ENCODE measurements around the gene BORCS6. TPM values are rescaled to one million over a fixed set of nuclear protein-coding genes. Genes with fewer than 3 reads are reported as not detected.

Gene BORCS6
- total and polyA plus RNA-seq, 2 of the 13 experiments (the other 11 are each of a cell fraction or from before 2014, with no cell fraction given) = 2.0 to 5.1 TPM

DNA sequence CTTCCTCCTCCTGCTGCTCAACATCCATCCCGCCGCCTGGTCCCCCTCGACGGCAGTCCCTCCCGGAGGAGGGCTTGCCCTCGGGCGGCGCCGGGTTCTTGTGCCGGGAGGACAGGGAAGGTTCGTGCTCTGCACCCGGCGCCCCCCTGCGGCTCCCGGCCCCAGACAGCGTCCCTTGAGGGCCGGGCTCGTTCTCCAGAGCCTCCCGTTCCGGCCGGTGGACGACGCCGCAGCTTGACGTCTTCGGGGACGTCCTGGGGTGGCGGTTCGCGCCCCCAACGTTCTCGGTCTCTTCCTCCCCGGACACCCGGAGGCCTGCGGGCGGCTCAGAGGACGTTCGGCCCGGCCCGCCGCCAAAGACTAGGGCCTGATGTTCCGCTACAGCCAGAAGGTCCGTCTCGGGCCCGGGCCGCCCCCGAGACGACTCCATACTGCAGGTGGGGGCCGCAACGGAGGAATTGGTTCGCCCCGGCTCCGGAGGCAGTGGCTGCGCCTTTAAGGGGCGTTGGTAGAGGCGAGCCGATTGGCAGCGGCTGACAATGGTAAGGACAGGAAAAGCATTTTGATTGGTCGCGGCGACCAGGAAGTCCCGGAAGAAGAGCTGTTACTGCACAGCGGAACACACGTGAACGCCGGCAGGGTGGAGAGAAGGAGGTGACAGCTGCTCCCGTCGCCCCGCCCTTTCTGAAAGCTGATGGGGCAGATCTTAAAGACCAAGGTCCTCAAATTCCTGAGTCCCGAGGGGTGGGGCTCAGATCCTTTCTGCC, at the start of gene BORCS6 (continued):
- TF ChIP-seq, protein P1, sequence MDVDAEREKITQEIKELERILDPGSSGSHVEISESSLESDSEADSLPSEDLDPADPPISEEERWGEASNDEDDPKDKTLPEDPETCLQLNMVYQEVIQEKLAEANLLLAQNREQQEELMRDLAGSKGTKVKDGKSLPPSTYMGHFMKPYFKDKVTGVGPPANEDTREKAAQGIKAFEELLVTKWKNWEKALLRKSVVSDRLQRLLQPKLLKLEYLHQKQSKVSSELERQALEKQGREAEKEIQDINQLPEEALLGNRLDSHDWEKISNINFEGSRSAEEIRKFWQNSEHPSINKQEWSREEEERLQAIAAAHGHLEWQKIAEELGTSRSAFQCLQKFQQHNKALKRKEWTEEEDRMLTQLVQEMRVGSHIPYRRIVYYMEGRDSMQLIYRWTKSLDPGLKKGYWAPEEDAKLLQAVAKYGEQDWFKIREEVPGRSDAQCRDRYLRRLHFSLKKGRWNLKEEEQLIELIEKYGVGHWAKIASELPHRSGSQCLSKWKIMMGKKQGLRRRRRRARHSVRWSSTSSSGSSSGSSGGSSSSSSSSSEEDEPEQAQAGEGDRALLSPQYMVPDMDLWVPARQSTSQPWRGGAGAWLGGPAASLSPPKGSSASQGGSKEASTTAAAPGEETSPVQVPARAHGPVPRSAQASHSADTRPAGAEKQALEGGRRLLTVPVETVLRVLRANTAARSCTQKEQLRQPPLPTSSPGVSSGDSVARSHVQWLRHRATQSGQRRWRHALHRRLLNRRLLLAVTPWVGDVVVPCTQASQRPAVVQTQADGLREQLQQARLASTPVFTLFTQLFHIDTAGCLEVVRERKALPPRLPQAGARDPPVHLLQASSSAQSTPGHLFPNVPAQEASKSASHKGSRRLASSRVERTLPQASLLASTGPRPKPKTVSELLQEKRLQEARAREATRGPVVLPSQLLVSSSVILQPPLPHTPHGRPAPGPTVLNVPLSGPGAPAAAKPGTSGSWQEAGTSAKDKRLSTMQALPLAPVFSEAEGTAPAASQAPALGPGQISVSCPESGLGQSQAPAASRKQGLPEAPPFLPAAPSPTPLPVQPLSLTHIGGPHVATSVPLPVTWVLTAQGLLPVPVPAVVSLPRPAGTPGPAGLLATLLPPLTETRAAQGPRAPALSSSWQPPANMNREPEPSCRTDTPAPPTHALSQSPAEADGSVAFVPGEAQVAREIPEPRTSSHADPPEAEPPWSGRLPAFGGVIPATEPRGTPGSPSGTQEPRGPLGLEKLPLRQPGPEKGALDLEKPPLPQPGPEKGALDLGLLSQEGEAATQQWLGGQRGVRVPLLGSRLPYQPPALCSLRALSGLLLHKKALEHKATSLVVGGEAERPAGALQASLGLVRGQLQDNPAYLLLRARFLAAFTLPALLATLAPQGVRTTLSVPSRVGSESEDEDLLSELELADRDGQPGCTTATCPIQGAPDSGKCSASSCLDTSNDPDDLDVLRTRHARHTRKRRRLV (CRISPR knock-in tag; IDR thresholded peaks at IDR 0.05) = peak; percentile 70; the same call in 1 of the 2 replicates
- TF ChIP-seq ZNF644 (CRISPR knock-in tag; IDR thresholded peaks at IDR 0.05; ENCODE audit: low read depth) (no peak), KAT7 (CRISPR knock-in tag; IDR thresholded peaks at IDR 0.05; ENCODE audit: borderline replicate concordance) (no peak), ZNF274 (CRISPR knock-in tag; IDR thresholded peaks at IDR 0.05) (peak; percentile 31; the same call in 1 of the 2 replicates), RFX5 (IDR thresholded peaks at IDR 0.05; ENCODE audit: low read depth, low read length) (peak; percentile 47; the same call in 1 of the 2 replicates), PATZ1 (CRISPR knock-in tag; IDR thresholded peaks at IDR 0.05) (peak; percentile 92), PAX8 (CRISPR knock-in tag; IDR thresholded peaks at IDR 0.05; ENCODE audit: borderline replicate concordance) (peak; percentile 87; the same call in 1 of the 2 replicates), ZNF543 (CRISPR knock-in tag; IDR thresholded peaks at IDR 0.05) (peak; percentile 94), ZNF609 (CRISPR knock-in tag; IDR thresholded peaks at IDR 0.05; ENCODE audit: borderline replicate concordance) (0 out of 2 replicates have a peak, but pooled peaks have one; percentile 41), NFYB (CRISPR knock-in tag; IDR thresholded peaks at IDR 0.05) (peak; percentile 94)
- TF ChIP-seq, protein P2, sequence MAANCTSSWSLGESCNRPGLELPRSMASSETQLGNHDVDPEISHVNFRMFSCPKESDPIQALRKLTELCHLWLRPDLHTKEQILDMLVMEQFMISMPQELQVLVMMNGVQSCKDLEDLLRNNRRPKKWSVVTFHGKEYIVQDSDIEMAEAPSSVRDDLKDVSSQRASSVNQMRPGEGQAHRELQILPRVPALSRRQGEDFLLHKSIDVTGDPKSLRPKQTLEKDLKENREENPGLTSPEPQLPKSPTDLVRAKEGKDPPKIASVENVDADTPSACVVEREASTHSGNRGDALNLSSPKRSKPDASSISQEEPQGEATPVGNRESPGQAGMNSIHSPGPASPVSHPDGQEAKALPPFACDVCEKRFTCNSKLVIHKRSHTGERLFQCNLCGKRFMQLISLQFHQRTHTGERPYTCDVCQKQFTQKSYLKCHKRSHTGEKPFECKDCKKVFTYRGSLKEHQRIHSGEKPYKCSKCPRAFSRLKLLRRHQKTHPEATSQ (CRISPR knock-in tag; IDR thresholded peaks at IDR 0.05; ENCODE audit: borderline replicate concordance) = no peak

Measured in HepG2 (cell line).